Ectodermal cell (in vitro differentiated cells): ENCODE data around the gene SGPP2.

Experiments
- H3K27ac ChIP-seq: 2 replicates; pipeline ENCODE4 v1.7.0; 2013; ENCODE audit warnings: mild to moderate bottlenecking, low read depth, low read length; ENCODE audit not compliant: insufficient read depth, poor library complexity, severe bottlenecking
- H3K27me3 ChIP-seq: 2 replicates; pipeline ENCODE4 v1.7.0; 2013; ENCODE audit warnings: mild to moderate bottlenecking, low read length; ENCODE audit not compliant: insufficient read depth, control insufficient read depth, poor library complexity, severe bottlenecking
- H3K36me3 ChIP-seq: one replicate; pipeline ENCODE4 v1.7.0; 2013; ENCODE audit warnings: low read length; ENCODE audit not compliant: control insufficient read depth, insufficient read depth
- H3K4me1 ChIP-seq: one replicate; pipeline ENCODE4 v1.7.0; 2013; ENCODE audit warnings: low read length; ENCODE audit not compliant: control insufficient read depth, insufficient read depth
- H3K4me3 ChIP-seq: 2 replicates; pipeline ENCODE4 v1.7.0; 2013; ENCODE audit warnings: low read depth, low read length, control low read depth; ENCODE audit not compliant: insufficient read depth
- H3K9me3 ChIP-seq: 2 replicates; pipeline ENCODE4 v1.7.0; 2013; ENCODE audit warnings: mild to moderate bottlenecking, low read length, moderate library complexity; ENCODE audit not compliant: control insufficient read depth
- WGBS, 2 experiments: methylation state at CpG; one replicate each; pipeline ENCODE4 v1.1.7; 2013; ENCODE audit warnings: missing lambda C conversion rate in 2 of 2; 5-methylcytosine and 5-hydroxymethylcytosine counted together

The SGPP2 gene

GRCh38 chr2:222523783-222524544 lies 99.6 kb downstream of the SGPP2 start:
- Histone ChIP-seq H3K9me3 (no peaks in the 10 kb centered on the region), H3K4me3 (no peak overlapping the region), H3K4me1 (no peaks in the 10 kb centered on the region), H3K27me3 (no peaks in the 10 kb centered on the region), H3K36me3 (no peaks in the 10 kb centered on the region), H3K27ac (no peak overlapping the region)
- WGBS, 2 experiments, result 92 to 95% methylated on average over 4 of the region's 4 CpGs

GRCh38 chr2:222525811-222526210 lies 101.5 kb downstream of the SGPP2 start:
- H3K4me3 ChIP-seq, result no peak overlapping the region
- H3K36me3 ChIP-seq, result no peaks in the 10 kb centered on the region
- no peak overlapping the region for H3K27ac ChIP-seq
- no peaks in the 10 kb centered on the region for H3K4me1 ChIP-seq
- no peaks in the 10 kb centered on the region for H3K9me3 ChIP-seq
- 94 to 95% methylated on average over 5 of the region's 5 CpGs for WGBS, 2 experiments
- no peaks in the 10 kb centered on the region for H3K27me3 ChIP-seq

- WGBS, 2 experiments, result 95 to 98% methylated on average over 5 to 7 of the region's 7 CpGs
Observed at GRCh38 chr2:222526480-222527277, 102.3 kb downstream of the SGPP2 start.

GRCh38 chr2:222532315-222532714 lies 108.0 kb downstream of the SGPP2 start:
- H3K4me3 ChIP-seq, result no peak overlapping the region
- H3K9me3 ChIP-seq, result no peaks in the 10 kb centered on the region
- WGBS, 2 experiments, result 92 to 94% methylated on average over 5 of the region's 5 CpGs
- H3K36me3 ChIP-seq, result no peaks in the 10 kb centered on the region
- H3K4me1 ChIP-seq, result peaks cover 9% of the 10 kb centered on the region
- H3K27ac ChIP-seq, result no peak overlapping the region
- H3K27me3 ChIP-seq, result no peaks in the 10 kb centered on the region

More at GRCh38 chr2:222526480-222527277, 102.3 kb downstream of the SGPP2 start:
- no peaks in the 10 kb centered on the region for H3K27me3 ChIP-seq
- no peak overlapping the region for H3K27ac ChIP-seq
- H3K9me3 ChIP-seq, result no peaks in the 10 kb centered on the region
- H3K4me3 ChIP-seq, result no peak overlapping the region
- H3K4me1 ChIP-seq, result no peaks in the 10 kb centered on the region
- H3K36me3 ChIP-seq, result no peaks in the 10 kb centered on the region

DNA sequence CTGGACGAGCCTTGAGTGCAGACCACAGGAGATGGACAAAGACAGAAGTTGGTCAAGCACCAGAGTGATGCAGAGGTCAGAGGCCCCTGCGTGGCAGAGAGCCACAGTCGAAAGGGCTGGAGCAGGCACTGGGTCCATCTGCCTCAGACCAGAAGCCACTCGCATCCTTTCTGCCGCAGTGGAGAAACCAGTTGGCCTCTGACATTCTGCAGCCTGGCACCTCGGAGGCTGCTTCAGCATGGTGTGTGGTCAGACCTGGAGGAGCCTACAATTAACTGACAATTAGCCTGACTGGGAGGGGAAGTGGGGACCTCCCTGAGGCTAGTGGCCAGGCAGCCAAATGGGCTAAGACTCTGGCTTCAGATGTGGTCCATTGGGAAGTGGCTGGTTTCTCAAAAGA lies 111.1 kb downstream of the SGPP2 start:
- 79% methylated on average over 6 of the region's 6 CpGs for WGBS, 2 experiments
- Histone ChIP-seq H3K27me3 (no peaks in the 10 kb centered on the region), H3K27ac (no peak overlapping the region), H3K9me3 (no peaks in the 10 kb centered on the region), H3K36me3 (no peaks in the 10 kb centered on the region), H3K4me3 (no peak overlapping the region), H3K4me1 (peaks cover 9% of the 10 kb centered on the region)

GRCh38 chr2:222538535-222538934 lies 114.2 kb downstream of the SGPP2 start:
- H3K36me3 ChIP-seq, result no peaks in the 10 kb centered on the region
- no peak overlapping the region for H3K4me3 ChIP-seq
- H3K4me1 ChIP-seq, result peaks cover 9% of the 10 kb centered on the region
- H3K27me3 ChIP-seq, result no peaks in the 10 kb centered on the region
- no peaks in the 10 kb centered on the region for H3K9me3 ChIP-seq
- H3K27ac ChIP-seq, result no peak overlapping the region
- WGBS, 2 experiments, result 93 to 97% methylated on average over 3 of the region's 3 CpGs

DNA sequence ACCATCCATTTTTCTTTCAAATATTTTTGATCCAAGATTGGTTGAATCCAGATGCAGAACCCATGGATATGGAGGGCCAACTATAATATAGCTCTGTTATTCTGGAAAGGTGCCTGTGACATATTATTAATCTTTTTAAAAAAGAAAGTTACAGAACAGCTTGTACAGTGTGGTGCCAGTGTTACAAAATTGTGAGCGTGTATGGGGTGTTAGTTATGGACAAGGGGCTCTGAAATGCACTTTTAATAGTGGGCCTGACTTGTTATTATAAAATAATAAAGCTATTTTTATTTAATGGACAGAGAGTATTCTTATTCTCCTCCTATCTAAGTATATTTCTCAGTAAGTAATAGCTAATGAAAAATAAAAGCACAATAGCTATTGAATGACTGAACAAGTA lies 120.3 kb downstream of the SGPP2 start:
- H3K27ac ChIP-seq, result no peak overlapping the region
- no peaks in the 10 kb centered on the region for H3K27me3 ChIP-seq
- 100% methylated on average over 1 of the region's 1 CpG for WGBS, 2 experiments
- H3K4me1 ChIP-seq, result peaks cover 28% of the 10 kb centered on the region
- no peak overlapping the region for H3K4me3 ChIP-seq
- H3K9me3 ChIP-seq, result no peaks in the 10 kb centered on the region
- no peaks in the 10 kb centered on the region for H3K36me3 ChIP-seq

DNA sequence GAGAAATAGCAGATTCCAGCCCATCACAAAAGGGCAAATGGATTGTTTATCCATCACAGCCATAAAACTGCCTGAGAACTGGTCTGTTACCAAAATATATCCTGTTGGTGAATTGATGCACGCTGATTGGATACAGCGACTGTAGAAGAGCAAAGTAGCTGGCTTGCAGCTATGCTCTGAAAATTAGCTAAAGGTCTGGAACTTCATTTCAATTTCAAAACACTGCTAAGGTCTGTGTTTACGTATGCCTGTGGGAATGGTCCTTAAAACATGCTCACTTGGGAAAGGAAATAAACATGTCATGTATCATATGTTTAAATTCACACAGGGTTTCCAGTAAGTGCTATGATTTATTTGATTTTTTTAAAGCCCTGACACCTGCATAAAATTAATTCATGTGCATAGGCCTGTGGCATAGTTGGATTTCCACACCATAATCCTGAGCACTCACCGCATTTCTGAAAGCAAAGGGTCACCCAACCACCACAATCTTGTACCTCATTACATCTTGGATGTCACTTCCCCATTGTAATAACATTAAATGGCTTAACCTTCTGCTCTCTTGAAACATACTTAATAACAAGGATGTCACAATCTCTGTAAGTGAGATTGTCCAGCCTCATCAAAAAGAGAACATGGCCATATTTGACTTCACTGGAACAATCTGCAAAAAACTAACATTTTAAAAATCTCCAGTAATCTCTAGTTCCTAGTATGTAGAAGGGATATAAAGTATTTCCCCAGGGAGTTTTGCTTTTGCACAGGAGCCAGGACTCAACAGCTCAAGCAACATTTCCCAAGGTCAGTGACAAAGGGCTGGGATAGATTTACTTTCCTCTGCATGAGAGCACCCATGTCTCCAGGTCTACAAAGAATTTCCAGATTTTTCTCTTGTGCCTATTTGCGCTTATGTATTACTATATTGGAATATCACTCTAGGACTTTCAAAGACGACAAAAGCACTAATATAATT lies 121.8 kb downstream of the SGPP2 start:
- no peaks in the 10 kb centered on the region for H3K36me3 ChIP-seq
- no peaks in the 10 kb centered on the region for H3K27me3 ChIP-seq
- peaks cover 28% of the 10 kb centered on the region for H3K4me1 ChIP-seq
- no peaks in the 10 kb centered on the region for H3K9me3 ChIP-seq
- no peak overlapping the region for H3K4me3 ChIP-seq
- 90 to 96% methylated on average over 6 of the region's 6 CpGs for WGBS, 2 experiments
- H3K27ac ChIP-seq, result no peak overlapping the region

GRCh38 chr2:222547083-222547482 lies 122.7 kb downstream of the SGPP2 start:
- Histone ChIP-seq H3K27me3 (no peaks in the 10 kb centered on the region), H3K4me1 (peaks cover 28% of the 10 kb centered on the region), H3K9me3 (no peaks in the 10 kb centered on the region), H3K27ac (no peak overlapping the region), H3K36me3 (no peaks in the 10 kb centered on the region), H3K4me3 (no peak overlapping the region)
- WGBS, 2 experiments, result 81 to 86% methylated on average over 5 of the region's 5 CpGs
